ENCODE data around the gene TCF12.

Gene TCF12

GRCh38 chr15:57044072-57044702 is 125.7 kb downstream of the TCF12 start:
- H3K4me3 ChIP-seq (replicated peaks; ENCODE audit: low read depth, low read length): no peak overlapping the region
- TF ChIP-seq, protein P1, sequence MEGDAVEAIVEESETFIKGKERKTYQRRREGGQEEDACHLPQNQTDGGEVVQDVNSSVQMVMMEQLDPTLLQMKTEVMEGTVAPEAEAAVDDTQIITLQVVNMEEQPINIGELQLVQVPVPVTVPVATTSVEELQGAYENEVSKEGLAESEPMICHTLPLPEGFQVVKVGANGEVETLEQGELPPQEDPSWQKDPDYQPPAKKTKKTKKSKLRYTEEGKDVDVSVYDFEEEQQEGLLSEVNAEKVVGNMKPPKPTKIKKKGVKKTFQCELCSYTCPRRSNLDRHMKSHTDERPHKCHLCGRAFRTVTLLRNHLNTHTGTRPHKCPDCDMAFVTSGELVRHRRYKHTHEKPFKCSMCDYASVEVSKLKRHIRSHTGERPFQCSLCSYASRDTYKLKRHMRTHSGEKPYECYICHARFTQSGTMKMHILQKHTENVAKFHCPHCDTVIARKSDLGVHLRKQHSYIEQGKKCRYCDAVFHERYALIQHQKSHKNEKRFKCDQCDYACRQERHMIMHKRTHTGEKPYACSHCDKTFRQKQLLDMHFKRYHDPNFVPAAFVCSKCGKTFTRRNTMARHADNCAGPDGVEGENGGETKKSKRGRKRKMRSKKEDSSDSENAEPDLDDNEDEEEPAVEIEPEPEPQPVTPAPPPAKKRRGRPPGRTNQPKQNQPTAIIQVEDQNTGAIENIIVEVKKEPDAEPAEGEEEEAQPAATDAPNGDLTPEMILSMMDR (IDR thresholded peaks at IDR 0.05; ENCODE audit: low read length, missing control alignments): no peak
- DNase-seq (ENCODE audit: low read depth): no peak

DNA sequence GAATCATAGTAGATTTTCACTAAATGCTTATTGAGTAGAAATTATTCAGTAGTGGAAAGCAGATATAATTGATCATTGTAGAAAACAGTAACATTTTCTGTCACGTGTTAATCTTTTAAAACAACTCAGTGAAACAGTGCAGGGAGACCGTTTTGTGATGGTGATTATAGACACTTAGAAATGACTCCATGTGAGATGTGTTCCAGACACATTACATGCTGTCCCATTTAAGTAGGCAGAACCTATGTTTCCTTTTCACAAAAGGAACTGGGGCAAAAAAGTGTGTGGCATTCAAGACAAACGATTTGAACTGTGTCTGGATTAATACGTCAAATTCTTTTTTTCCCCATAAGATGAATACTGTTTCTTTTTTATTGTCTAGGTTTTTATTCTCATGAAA is 126.5 kb downstream of the TCF12 start:
- no peak for DNase-seq (ENCODE audit: low read depth)
- no peak overlapping the region for H3K4me3 ChIP-seq (replicated peaks; ENCODE audit: low read depth, low read length)
- TF ChIP-seq, protein P1 (IDR thresholded peaks at IDR 0.05; ENCODE audit: low read length, missing control alignments): no peak

GRCh38 chr15:57045741-57046382 is 127.4 kb downstream of the TCF12 start:
- no peak for DNase-seq (ENCODE audit: low read depth)
- no peak overlapping the region for H3K4me3 ChIP-seq (replicated peaks; ENCODE audit: low read depth, low read length)
- TF ChIP-seq, protein P1 (IDR thresholded peaks at IDR 0.05; ENCODE audit: low read length, missing control alignments): no peak

DNA sequence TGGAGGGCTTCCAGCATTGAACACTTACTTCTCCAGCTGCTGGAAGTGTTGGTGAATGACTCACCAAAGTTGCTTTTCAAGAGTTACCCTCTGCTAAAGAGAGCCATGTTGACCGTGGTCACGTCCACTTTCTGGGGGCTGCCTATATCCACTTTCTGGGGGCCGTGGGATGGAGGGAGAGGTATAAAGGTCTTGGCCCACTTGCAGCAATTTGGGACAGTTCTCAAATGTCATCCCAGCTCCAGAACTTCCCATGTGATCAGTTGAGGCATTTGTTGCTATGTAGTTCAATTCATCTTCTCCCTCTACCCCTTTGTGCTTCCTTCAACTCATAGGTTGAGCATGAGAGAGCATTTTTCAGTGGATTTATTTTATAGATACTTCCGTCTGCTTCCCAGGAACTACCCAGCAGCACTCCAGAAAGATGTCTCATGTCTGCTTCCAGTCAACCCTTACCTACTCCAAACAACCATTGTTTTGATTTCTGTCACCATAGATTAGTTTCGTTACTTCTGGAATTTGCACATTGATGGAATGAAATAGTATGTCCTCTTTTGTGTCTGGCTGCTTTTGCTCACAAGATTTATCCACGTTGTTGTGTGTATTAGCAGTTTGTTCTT is 130.6 kb downstream of the TCF12 start:
- TF ChIP-seq, protein P1 (IDR thresholded peaks at IDR 0.05; ENCODE audit: low read length, missing control alignments): no peak
- no peak for DNase-seq (ENCODE audit: low read depth)
- no peak overlapping the region for H3K4me3 ChIP-seq (replicated peaks; ENCODE audit: low read depth, low read length)

- DNase-seq (ENCODE audit: low read depth): no peak
- no peak overlapping the region for H3K4me3 ChIP-seq (replicated peaks; ENCODE audit: low read depth, low read length)
- TF ChIP-seq, protein P1 (IDR thresholded peaks at IDR 0.05; ENCODE audit: low read length, missing control alignments): no peak
Measured at GRCh38 chr15:57053470-57053869, 135.0 kb downstream of the TCF12 start.

DNA sequence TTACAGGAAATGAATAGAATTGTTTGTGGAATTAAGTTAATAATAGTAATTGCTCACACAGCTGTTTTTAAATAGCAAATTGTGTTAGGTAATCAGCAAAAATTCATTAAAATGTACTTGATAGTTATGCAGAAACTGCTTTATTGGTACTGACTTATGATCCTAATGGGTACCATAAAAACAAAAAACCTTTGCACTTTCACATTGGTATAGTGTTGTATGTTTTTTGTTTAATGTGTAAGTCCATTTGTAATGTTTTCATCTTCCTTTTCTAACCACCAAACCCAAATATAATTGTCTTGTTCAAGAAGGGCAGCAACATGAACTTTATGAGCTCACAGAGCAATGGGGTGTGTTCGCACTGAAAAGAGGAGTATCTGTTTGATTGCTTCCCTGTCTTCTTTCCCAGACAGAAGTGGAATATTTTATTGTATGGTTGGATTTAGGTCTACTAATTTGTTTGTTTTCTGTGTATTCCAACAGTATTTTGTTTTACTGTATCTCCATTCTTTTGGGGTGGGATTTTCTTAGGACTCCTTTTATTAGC is 135.8 kb downstream of the TCF12 start:
- H3K4me3 ChIP-seq (replicated peaks; ENCODE audit: low read depth, low read length): no peak overlapping the region
- no peak for DNase-seq (ENCODE audit: low read depth)
- TF ChIP-seq, protein P1 (IDR thresholded peaks at IDR 0.05; ENCODE audit: low read length, missing control alignments): no peak
